Ishikawa (cell line): ENCODE data around the gene ZBED3.

Experiments
- EP300 ChIP-seq: IDR thresholded peaks from 2 replicates; pipeline ENCODE4 v1.6.1; 2012; ENCODE audit warnings: borderline replicate concordance
- TAF1 ChIP-seq: IDR thresholded peaks from 2 replicates; pipeline ENCODE4 v1.6.1; 2012; ENCODE audit warnings: low read depth, mild to moderate bottlenecking

GRCh38 chr5:77064040-77064439, 23.0 kb downstream of the ZBED3 start:
- no peak for TF ChIP-seq TAF1
- TF ChIP-seq EP300, result no peak
